K562 (cell line): ENCODE measurements around the gene OXT. TPM values are rescaled to one million over a fixed set of nuclear protein-coding genes. Genes with fewer than 3 reads are reported as not detected.

Source experiments
- ATAC-seq: fragments of 200-7000 bp; cut with Tn5 transposase; 3 replicates; pipeline ENCODE4 v1.9.1; 2020; ENCODE audit warnings: moderate library complexity
- BruUV-seq: library from RNA; stranded (reverse); fragments of 400-500 nt; replicated peaks from 2 replicates; lab custom pipeline; 2021; lab: Mats Ljungman, UMichigan
- CTCF ChIA-PET: fragments of 300-600 bp; formaldehyde crosslinking; extraction: SDS; loops from one replicate; lab custom pipeline; 2021; ENCODE audit warnings: low intra/inter-chr PET ratio; lab: Yijun Ruan, JAX
- POLR2A ChIA-PET: fragments of 300-600, 350-650 bp; sonication (Branson Sonifier 250); formaldehyde crosslinking; extraction: SDS; loops from one replicate; lab custom pipeline; 2021; ENCODE audit warnings: antibody characterized with exemption, inconsistent platforms; lab: Yijun Ruan, JAX
- DNase-seq, 4 experiments: peaks; one replicate each; pipeline versions ENCODE4 v3.0.0 to v3.0.0-alpha.2; 2011 to 2018; ENCODE audit warnings: low spot score in 3 of 4, mixed read lengths in 3 of 4; ENCODE audit errors: extremely low read depth in 1 of 4
- FAIRE-seq: peaks from 2 replicates; lab custom pipeline; 2011; peaks lifted over from hg19 to GRCh38; lab: Jason Lieb, UNC
- H2AFZ ChIP-seq: 2 replicates; pipeline ENCODE4 v1.6.0; 2011; ENCODE audit warnings: low read depth, low read length, control low read depth, inconsistent platforms
- H3K27ac ChIP-seq: fragments of 200-600 bp; 3 replicates; pipeline ENCODE4 v1.8.0; 2011; ENCODE audit warnings: low read depth, mild to moderate bottlenecking, control low read depth, inconsistent platforms, low read length, moderate library complexity, mixed read lengths; ENCODE audit errors: extremely low read depth
- H3K27me3 ChIP-seq, 2 experiments: fragments of 300-600 bp in 1 of 2; 2 replicates in 1 of 2; 3 replicates in 1 of 2; pipeline versions ENCODE4 v1.6.0 to v1.8.0; 2011; ENCODE audit warnings: inconsistent platforms in 2 of 2, low read length in 2 of 2, mild to moderate bottlenecking in 1 of 2, mixed read lengths in 1 of 2, moderate library complexity in 1 of 2; ENCODE audit not compliant: control insufficient read depth in 2 of 2, insufficient read depth in 2 of 2
- H3K36me3 ChIP-seq: fragments of 300-600 bp; 3 replicates; pipeline ENCODE4 v1.8.0; 2011; ENCODE audit warnings: mild to moderate bottlenecking, low read length, inconsistent platforms; ENCODE audit not compliant: control insufficient read depth, insufficient read depth
- H3K4me1 ChIP-seq, 2 experiments: fragments of 200-600 bp in 1 of 2; replicated peaks in 1 of 2; 2 replicates in 1 of 2; 3 replicates in 1 of 2; pipeline versions ENCODE4 v1.5.1 to v1.8.0; 2011; ENCODE audit warnings: inconsistent platforms in 2 of 2, low read length in 2 of 2, mild to moderate bottlenecking in 1 of 2, mixed read lengths in 1 of 2, moderate library complexity in 1 of 2; ENCODE audit not compliant: control insufficient read depth in 2 of 2, insufficient read depth in 2 of 2
- H3K4me2 ChIP-seq: 2 replicates; pipeline ENCODE4 v1.6.1; 2011; ENCODE audit warnings: low read length, control low read depth, inconsistent platforms, mixed read lengths; ENCODE audit not compliant: insufficient read depth
- H3K4me3 ChIP-seq: fragments of 200-600 bp; sonication (generic), shearing (Covaris generic); 2 replicates; pipeline ENCODE4 v1.5.1; 2016; ENCODE audit warnings: control low read depth, inconsistent platforms
- H3K79me2 ChIP-seq: fragments of 200-600 bp; 3 replicates; pipeline ENCODE4 v1.8.0; 2011; ENCODE audit warnings: low read length, inconsistent platforms; ENCODE audit not compliant: control insufficient read depth, insufficient read depth
- H3K9ac ChIP-seq, 2 experiments: 2 replicates each; pipeline versions ENCODE4 v1.6.0 to v1.6.1; 2011; ENCODE audit warnings: low read depth in 2 of 2, low read length in 2 of 2, control low read depth in 1 of 2, inconsistent platforms in 1 of 2, mild to moderate bottlenecking in 1 of 2, mixed read lengths in 1 of 2; ENCODE audit not compliant: insufficient read depth in 1 of 2
- H3K9me1 ChIP-seq: one replicate; pipeline ENCODE4 v1.6.0; 2011; ENCODE audit warnings: inconsistent platforms, mild to moderate bottlenecking, low read length, moderate library complexity; ENCODE audit not compliant: control insufficient read depth, insufficient read depth
- H3K9me3 ChIP-seq: replicated peaks from 2 replicates; pipeline ENCODE4 v1.5.1; 2011; ENCODE audit warnings: low read depth, low read length, inconsistent platforms; ENCODE audit not compliant: control insufficient read depth, insufficient read depth
- H4K20me1 ChIP-seq: replicated peaks from 2 replicates; pipeline ENCODE4 v1.6.1; 2011; ENCODE audit warnings: low read length, inconsistent platforms, mixed read lengths; ENCODE audit not compliant: control insufficient read depth, insufficient read depth
- ARHGAP35 ChIP-seq: fragments of 450-650 bp; IDR thresholded peaks from 2 replicates; pipeline ENCODE4 v1.6.1; 2018; ENCODE audit not compliant: partially characterized antibody
- CBX2 ChIP-seq: fragments of 200-600 bp; sonication (generic); IDR thresholded peaks from one replicate; pipeline ENCODE4 v1.6.1; 2012; ENCODE audit warnings: mild to moderate bottlenecking, low read length, inconsistent platforms; ENCODE audit not compliant: insufficient read depth, poor library complexity, severe bottlenecking
- CTCF ChIP-seq, 3 experiments: IDR thresholded peaks in 2 of 3; conservative IDR thresholded peaks in 1 of 3; 2 replicates each; pipeline ENCODE4 v1.5.1; 2011 to 2012; ENCODE audit warnings: low read length in 3 of 3, mild to moderate bottlenecking in 3 of 3, control low read depth in 2 of 3, improper control_type of control experiment in 1 of 3, inconsistent platforms in 1 of 3, low read depth in 1 of 3, mixed read lengths in 1 of 3, moderate library complexity in 1 of 3; ENCODE audit not compliant: insufficient read depth in 2 of 3
- DPF2 ChIP-seq: fragments of 450-650 bp; IDR thresholded peaks from 2 replicates; pipeline ENCODE4 v1.6.1; 2016
- FIP1L1 ChIP-seq: fragments of 200-400 bp; formaldehyde crosslinking; IDR thresholded peaks from 2 replicates; pipeline ENCODE4 v1.6.1; 2018; ENCODE audit warnings: mild to moderate bottlenecking, low read depth, low read length; ENCODE audit not compliant: poor library complexity, severe bottlenecking
- GATAD2A ChIP-seq: fragments of 450-650 bp; IDR thresholded peaks from 2 replicates; pipeline ENCODE4 v1.6.1; 2017
- HDGF ChIP-seq: fragments of 450-650 bp; IDR thresholded peaks from 2 replicates; pipeline ENCODE4 v1.6.1; 2016
- ILK ChIP-seq: fragments of 450-650 bp; IDR thresholded peaks from 2 replicates; pipeline ENCODE4 v1.6.1; 2016; ENCODE audit warnings: missing genetic modification characterization, low read depth, mild to moderate bottlenecking, missing compliant biosample characterization, moderate library complexity, borderline replicate concordance
- KAT2B ChIP-seq: IDR thresholded peaks from one replicate; pipeline ENCODE4 v1.6.1; 2012; ENCODE audit warnings: low read depth, mild to moderate bottlenecking, control low read depth, inconsistent platforms, low read length, moderate library complexity
- MLX ChIP-seq, 2 experiments: fragments of 450-650 bp in 1 of 2; sonication (generic) in 1 of 2; formaldehyde crosslinking; conservative IDR thresholded peaks; 2 replicates each; pipeline versions ENCODE4 v1.4.0 to v1.8.1; 2020 to 2022; ENCODE audit warnings: mild to moderate bottlenecking in 1 of 2, missing genetic modification reagents in 1 of 2
- MTA2 ChIP-seq: fragments of 450-650 bp; IDR thresholded peaks from 2 replicates; pipeline ENCODE4 v1.6.1; 2016; ENCODE audit warnings: low read depth
- NFXL1 ChIP-seq: fragments of 450-650 bp; formaldehyde crosslinking; IDR thresholded peaks from 2 replicates; pipeline ENCODE4 v1.4.0; 2021; ENCODE audit warnings: mild to moderate bottlenecking
- ZNF134 ChIP-seq: fragments of 250-450 bp; sonication (Bioruptor Pico); conservative IDR thresholded peaks from 2 replicates; pipeline ENCODE4 v1.4.0; 2020
- ZNF324 ChIP-seq: fragments of 250-450 bp; sonication (Bioruptor Pico); IDR thresholded peaks from 2 replicates; pipeline ENCODE4 v1.4.0; 2020; ENCODE audit warnings: mild to moderate bottlenecking
- WGBS: fragments of 100-300 bp; shearing (Covaris generic); methylation state at CpG from one replicate; pipeline ENCODE4 v1.1.6; 2016; ENCODE audit warnings: low coverage, mixed read lengths; ENCODE audit not compliant: insufficient coverage; ENCODE audit errors: missing lambda C conversion rate; 5-methylcytosine and 5-hydroxymethylcytosine counted together
- in situ Hi-C: fragments of 300-500 bp; cut with MboI; formaldehyde crosslinking; loops from 4 replicates; pipeline ENCODE4 v1.15.0; 2018; ENCODE audit warnings: inconsistent platforms, mixed read lengths
- intact Hi-C: fragments of 100-400 bp; cut with micrococcal nuclease; formaldehyde crosslinking; loops from 2 replicates; pipeline ENCODE4 v1.14.2; 2022
- polyA plus RNA-seq, 8 experiments: library from polyadenylated mRNA; depleted of rRNA in 4 of 8; stranded (reverse) in 5 of 8; unstranded in 3 of 8; fragments of >200 nt; fragmentation: Nextera tagmentation in 2 of 8; fragmentation: Illumina TruSeq in 1 of 8; extraction: Ambion mirVana in 2 of 8; extraction: Trizol in 1 of 8; gene quantifications; 2 replicates each; pipeline versions ENCODE4 v1.2.1 to v1.2.3, GENCODE V29; 2011 to 2014; ENCODE audit warnings: inconsistent platforms in 1 of 8, missing spikeins in 1 of 8
- total RNA-seq, 7 experiments: library from RNA; depleted of rRNA in 6 of 7; stranded (reverse); fragments of >200 nt in 6 of 7; fragmentation: Illumina TruSeq in 2 of 7; extraction: Trizol in 2 of 7; gene quantifications; 2 replicates each; pipeline versions ENCODE4 v1.2.1 to v1.2.3, GENCODE V29; 2011 to 2021; ENCODE audit warnings: low replicate concordance in 1 of 7
- TF ChIP-seq, protein P1 (sequence below): sonication (generic); formaldehyde crosslinking; IDR thresholded peaks from 2 replicates; pipeline ENCODE4 v1.8.1; 2023; ENCODE audit warnings: mild to moderate bottlenecking, missing genetic modification reagents
- TF ChIP-seq, protein P2 (sequence below), 3 experiments: fragments of 200-800 bp in 1 of 3; sonication (Bioruptor generic) in 1 of 3; sonication (generic) in 1 of 3; formaldehyde crosslinking in 1 of 3; IDR thresholded peaks; 2 replicates each; pipeline versions ENCODE4 v1.6.1 to v1.8.0; 2016 to 2022; ENCODE audit warnings: mild to moderate bottlenecking in 2 of 3, missing compliant biosample characterization in 2 of 3, missing genetic modification characterization in 2 of 3, missing genetic modification reagents in 1 of 3

The OXT gene
- total and polyA plus RNA-seq, 9 of the 15 experiments (the other 6 are each of a cell fraction or from before 2014, with no cell fraction given): not detected

DNA sequence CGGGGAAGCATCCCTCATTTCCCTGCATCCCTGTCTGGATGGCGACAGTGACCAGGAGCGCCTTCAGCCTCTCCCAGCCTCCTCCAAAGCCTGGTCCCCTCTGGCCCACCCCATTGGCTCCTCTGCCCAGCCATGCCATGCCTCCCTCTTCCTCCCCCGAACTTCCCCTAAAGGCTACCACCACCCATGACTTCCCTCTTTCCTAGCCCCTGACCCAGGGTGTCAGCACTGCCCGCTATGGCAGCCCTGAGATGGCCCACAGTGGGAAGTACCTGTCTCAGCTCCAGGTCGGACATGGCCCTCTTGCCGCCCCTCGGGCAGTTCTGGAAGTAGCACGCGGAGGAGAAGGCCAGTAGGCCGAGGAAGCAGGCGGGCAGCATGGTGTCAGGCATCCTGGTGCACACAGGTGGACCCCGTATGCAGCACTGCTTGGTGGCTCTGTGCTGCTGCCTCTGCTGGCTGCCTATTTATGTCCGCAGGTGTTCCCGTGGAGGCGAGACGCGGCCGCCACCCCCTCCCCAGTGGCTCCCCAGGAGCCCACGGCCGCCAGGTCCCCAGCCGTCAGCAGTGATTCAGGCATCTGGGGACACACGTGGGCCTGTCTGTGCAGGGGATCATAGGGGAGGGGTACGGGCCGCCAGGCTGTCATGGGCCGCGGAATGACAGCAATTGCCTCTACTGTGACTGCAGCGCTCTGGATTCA lies 13.0 kb downstream of the OXT start, which contains the start of gene AVP (continued):
- no peak for TF ChIP-seq ILK (tag)
- TF ChIP-seq HDGF: no peak

GRCh38 chr20:3084986-3085360 lies 13.6 kb downstream of the OXT start:
- no peak overlapping the region for H3K4me2 ChIP-seq
- H2AFZ ChIP-seq: no peak overlapping the region
- peak overlapping the region in 1 of 2 experiments; percentile 68; a peak in 1 of 4 replicates for H3K9ac ChIP-seq
- peaks cover 0 to 28% of the 10 kb centered on the region in 2 experiments; a peak in 3 of 5 replicates for H3K4me1 ChIP-seq
- ChIA-PET CTCF (no interaction called here), POLR2A (no interaction called here)
- intact Hi-C loops (no loop called here), in situ Hi-C loops (no loop called here)
- BruUV-seq: no TSS peak
- H3K27me3 ChIP-seq: no peaks in the 10 kb centered on the region
- H4K20me1 ChIP-seq: no peaks in the 10 kb centered on the region
- FAIRE-seq: no peak
- peak; percentile 37 to 51 (median 47) for DNase-seq
- no peak overlapping the region for H3K4me3 ChIP-seq
- H3K79me2 ChIP-seq: no peaks in the 10 kb centered on the region
- peak; percentile 71 for ATAC-seq
- H3K9me1 ChIP-seq: peaks cover 3% of the 10 kb centered on the region
- H3K27ac ChIP-seq: no peak overlapping the region
- WGBS: 8% methylated on average over 4 of the region's 7 CpGs
- no peaks in the 10 kb centered on the region for H3K9me3 ChIP-seq
- no peaks in the 10 kb centered on the region for H3K36me3 ChIP-seq
- TF ChIP-seq DPF2 (0 out of 2 replicates have a peak, but pooled peaks have one; percentile 16), ZNF324 (CRISPR knock-in tag) (no peak), MLX (CRISPR knock-in tag; conservative IDR thresholded peaks at IDR 0.05) (no peak), FIP1L1 (no peak), KAT2B (no peak), NFXL1 (CRISPR knock-in tag) (no peak), GATAD2A (no peak), CBX2 (no peak), CTCF (IDR thresholded peaks at IDR 0.05 in 2 of 3, conservative IDR thresholded peaks at IDR 0.05 in 1 of 3; ENCODE audit: insufficient read depth in 2 of 3, low read depth in 1 of 3, low read length in 3 of 3) (no peak), ZNF134 (CRISPR knock-in tag) (no peak), ARHGAP35 (no peak), MTA2 (peak; percentile 22; the same call in 1 of the 2 replicates)
- TF ChIP-seq, protein P1, sequence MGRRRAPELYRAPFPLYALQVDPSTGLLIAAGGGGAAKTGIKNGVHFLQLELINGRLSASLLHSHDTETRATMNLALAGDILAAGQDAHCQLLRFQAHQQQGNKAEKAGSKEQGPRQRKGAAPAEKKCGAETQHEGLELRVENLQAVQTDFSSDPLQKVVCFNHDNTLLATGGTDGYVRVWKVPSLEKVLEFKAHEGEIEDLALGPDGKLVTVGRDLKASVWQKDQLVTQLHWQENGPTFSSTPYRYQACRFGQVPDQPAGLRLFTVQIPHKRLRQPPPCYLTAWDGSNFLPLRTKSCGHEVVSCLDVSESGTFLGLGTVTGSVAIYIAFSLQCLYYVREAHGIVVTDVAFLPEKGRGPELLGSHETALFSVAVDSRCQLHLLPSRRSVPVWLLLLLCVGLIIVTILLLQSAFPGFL (CRISPR knock-in tag): no peak
- TF ChIP-seq, protein P2, sequence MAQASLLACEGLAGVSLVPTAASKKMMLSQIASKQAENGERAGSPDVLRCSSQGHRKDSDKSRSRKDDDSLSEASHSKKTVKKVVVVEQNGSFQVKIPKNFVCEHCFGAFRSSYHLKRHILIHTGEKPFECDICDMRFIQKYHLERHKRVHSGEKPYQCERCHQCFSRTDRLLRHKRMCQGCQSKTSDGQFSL (CRISPR knock-in tag; IDR thresholded peaks at IDR 0.05): no peak
- TF ChIP-seq, protein P2 (tag; IDR thresholded peaks at IDR 0.05): no peak
